Fibroblast of lung (primary cell): ENCODE data around the gene SPNS3.

ENCODE experiments used
- CTCF ChIP-seq, 2 donors: IDR thresholded peaks in 1 of 2; conservative IDR thresholded peaks in 1 of 2; 1 replicate in 1 of 2; 2 replicates in 1 of 2; pipeline ENCODE4 v1.5.1; 2011 to 2012; ENCODE audit warnings: low read length in 2 of 2, control low read depth in 1 of 2, inconsistent platforms in 1 of 2, low read depth in 1 of 2, mild to moderate bottlenecking in 1 of 2
- EZH2 ChIP-seq: IDR thresholded peaks from 2 replicates; pipeline ENCODE4 v1.5.1; 2012; ENCODE audit warnings: low read length, control low read depth, mild to moderate bottlenecking; ENCODE audit errors: missing control alignments

- TF ChIP-seq CTCF (conservative IDR thresholded peaks at IDR 0.05 in 1 of 2, IDR thresholded peaks at IDR 0.05 in 1 of 2; ENCODE audit: low read depth in 1 of 2, low read length in 2 of 2) (no peak), EZH2 (no peak)
Measured at GRCh38 chr17:4453812-4454591, 20.3 kb downstream of the SPNS3 start.
